KBM-7 (cell line): ENCODE measurements around the gene PNMT.

ENCODE experiments used
- DNase-seq: peaks from one replicate; pipeline ENCODE4 v3.0.0-alpha.2; 2015
- in situ Hi-C: fragments of 300-500 bp; cut with MboI; formaldehyde crosslinking; loops from 2 replicates; pipeline ENCODE4 v1.14.3; 2020; ENCODE audit warnings: low sequenced_read_pairs, low pct_unique_long_range_greater_than_20kb, mixed read lengths

PNMT gene

GRCh38 chr17:39667945-39668924 lies at the start of gene PNMT:
Gene PNMT, plus strand, starts transcription at chr17:39668453. Its CDS starts 23 bp downstream, at chr17:39668476.
- DNase-seq: peak; percentile 40
- in situ Hi-C loops: loop anchor here (25.0 kb wide), 1 partner anchor 106 kb away; no protein-coding TSS in a partner anchor

- in situ Hi-C loops: no loop called here
- DNase-seq: no peak
Observed at GRCh38 chr17:39618956-39619785, 49.1 kb upstream of the PNMT start.

GRCh38 chr17:39619786-39620101 lies 48.5 kb upstream of the PNMT start:
- DNase-seq: no peak
- in situ Hi-C loops: no loop called here

- DNase-seq: peak; percentile 94
- in situ Hi-C loops: no loop called here
Observed at GRCh38 chr17:39621523-39622379, 46.5 kb upstream of the PNMT start.

GRCh38 chr17:39622380-39623006 lies 45.8 kb upstream of the PNMT start:
- in situ Hi-C loops: no loop called here
- DNase-seq: no peak

GRCh38 chr17:39623356-39623950 lies 44.8 kb upstream of the PNMT start:
- DNase-seq: peak; percentile 82

GRCh38 chr17:39624313-39624712 lies 43.9 kb upstream of the PNMT start:
- in situ Hi-C loops: no loop called here
- DNase-seq: no peak

More at GRCh38 chr17:39623356-39623950, 44.8 kb upstream of the PNMT start:
- in situ Hi-C loops: no loop called here

- in situ Hi-C loops: no loop called here
Observed at GRCh38 chr17:39625198-39625785, 43.0 kb upstream of the PNMT start.

GRCh38 chr17:39626171-39627046 lies 41.8 kb upstream of the PNMT start, which contains the start of gene PPP1R1B:
Gene PPP1R1B, plus strand, starts transcription at chr17:39626952. Its CDS starts 441 bp downstream, at chr17:39627393.
- in situ Hi-C loops: no loop called here
- no peak for DNase-seq

More at GRCh38 chr17:39625198-39625785, 43.0 kb upstream of the PNMT start:
- no peak for DNase-seq

GRCh38 chr17:39627047-39627711 lies 41.1 kb upstream of the PNMT start:
- in situ Hi-C loops: no loop called here
- DNase-seq: no peak

GRCh38 chr17:39627712-39628516 lies 40.3 kb upstream of the PNMT start:
- in situ Hi-C loops: no loop called here
- no peak for DNase-seq

- DNase-seq: no peak
- in situ Hi-C loops: no loop called here
Observed at GRCh38 chr17:39628655-39629493, 39.4 kb upstream of the PNMT start.

GRCh38 chr17:39629494-39629880 lies 38.8 kb upstream of the PNMT start:
- in situ Hi-C loops: no loop called here
- DNase-seq: no peak

- in situ Hi-C loops: no loop called here
- DNase-seq: no peak
Observed at GRCh38 chr17:39629898-39630297, 38.4 kb upstream of the PNMT start.

GRCh38 chr17:39631403-39631802 lies 36.9 kb upstream of the PNMT start:
- no peak for DNase-seq
- in situ Hi-C loops: no loop called here
